ENCODE results near the gene YLPM1.

YLPM1 gene

DNA sequence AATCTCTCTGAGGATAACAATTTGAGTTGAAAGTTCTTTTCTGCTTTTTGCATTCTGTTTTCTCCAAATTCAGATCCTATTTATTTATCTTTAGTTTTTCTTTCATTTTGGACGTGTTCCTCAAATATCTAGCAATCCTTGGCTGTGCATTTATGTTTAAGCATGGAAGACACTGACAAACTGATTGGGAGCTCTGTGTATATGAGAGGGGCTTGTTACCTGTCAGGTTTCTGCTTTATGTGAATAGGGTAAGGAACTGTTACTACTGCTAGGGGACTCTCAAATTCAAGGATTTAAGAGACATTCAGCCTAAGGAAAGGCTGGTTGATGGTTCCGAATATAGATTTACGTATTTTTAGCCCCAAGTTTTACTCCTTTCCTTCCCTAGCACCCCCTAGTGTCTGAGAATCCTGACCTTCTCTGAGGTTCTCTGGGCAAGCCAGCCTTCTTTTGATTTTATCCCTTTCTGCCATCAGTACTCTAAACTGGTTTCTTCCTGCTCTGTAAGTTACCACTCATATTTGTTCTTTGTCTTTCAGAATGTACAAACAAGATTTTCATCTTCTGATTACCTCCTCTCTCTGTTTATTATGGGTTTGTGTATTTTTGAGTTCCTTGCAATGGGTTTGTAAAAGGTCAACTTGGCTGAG is 30.5 kb downstream of the YLPM1 start:
- no peak for DNase-seq

DNA sequence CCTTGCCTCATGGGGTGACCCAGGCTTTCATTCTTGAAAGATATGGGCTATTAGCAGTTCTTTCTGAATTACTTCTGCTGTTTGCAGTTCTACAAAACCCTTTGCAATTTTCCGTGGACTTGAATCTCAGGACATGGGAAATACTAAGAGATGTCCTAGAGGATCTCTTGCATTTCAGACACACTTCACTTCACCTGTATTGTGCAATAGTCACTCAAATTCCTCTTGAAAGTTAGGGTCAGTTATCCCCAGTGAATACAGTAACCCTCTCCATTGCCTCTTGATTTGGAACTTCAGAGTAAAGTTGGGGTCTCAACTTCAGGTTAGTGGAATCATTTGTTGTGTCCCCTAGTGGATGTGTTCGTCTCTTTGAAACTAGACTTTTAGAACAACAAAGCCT is 31.8 kb downstream of the YLPM1 start:
- DNase-seq: no peak

DNA sequence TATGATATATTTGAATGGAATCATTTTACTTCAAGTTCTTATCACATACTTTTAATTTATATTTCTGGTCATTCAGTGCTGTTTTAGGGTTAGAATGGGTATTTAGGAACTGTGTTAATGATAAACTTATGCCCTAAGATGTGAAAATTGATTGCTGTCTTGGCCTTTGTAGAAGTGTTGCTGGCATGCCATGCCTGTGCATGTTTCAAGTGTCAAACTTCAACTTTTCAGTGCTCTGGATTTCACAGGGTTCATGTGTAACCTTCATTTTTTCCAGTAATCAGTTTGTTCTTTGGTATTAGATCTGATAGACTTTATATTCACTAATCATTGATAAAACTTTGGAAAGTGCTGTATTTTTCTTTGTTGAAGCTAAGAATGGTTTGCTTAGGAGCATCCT is 36.6 kb downstream of the YLPM1 start:
- no peak for DNase-seq

DNA sequence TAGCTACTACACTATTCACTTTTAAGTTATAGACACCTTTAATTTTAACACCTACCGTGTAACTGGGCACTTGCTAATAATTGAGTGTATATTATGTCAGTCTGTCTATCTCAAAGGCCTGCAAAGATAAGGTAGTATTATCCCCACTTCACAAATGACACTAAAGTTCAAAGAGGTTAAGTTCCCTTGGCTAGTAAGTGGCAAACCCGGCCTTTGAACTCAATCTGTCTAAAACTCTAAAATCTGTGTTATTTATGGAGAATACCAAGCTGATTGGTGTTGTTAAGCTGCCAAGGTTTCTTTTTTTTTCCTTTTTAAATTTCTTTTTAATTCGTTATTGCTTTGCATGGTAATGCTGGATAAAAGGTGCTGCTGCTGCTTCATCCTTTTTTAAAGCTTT is 37.7 kb downstream of the YLPM1 start:
- no peak for DNase-seq

DNA sequence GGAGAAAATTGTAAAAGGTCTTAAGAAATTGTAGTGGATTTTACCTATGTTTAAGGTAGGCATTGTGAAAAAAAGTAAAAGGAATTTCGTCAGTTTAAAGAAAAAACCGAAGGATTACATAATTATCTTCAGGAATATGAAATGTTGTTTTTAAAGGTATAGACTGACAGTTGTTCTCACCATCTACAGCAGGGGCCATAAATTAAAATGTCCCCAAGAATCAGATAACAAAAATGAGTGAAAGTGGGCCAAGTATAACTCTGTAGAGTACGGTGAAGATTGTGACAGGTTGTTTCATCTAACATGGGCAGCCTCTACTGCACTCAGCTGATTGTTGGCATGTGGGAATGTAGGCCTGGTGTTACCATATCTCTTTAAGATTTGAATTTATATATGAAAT is 38.3 kb downstream of the YLPM1 start:
- DNase-seq: no peak

DNA sequence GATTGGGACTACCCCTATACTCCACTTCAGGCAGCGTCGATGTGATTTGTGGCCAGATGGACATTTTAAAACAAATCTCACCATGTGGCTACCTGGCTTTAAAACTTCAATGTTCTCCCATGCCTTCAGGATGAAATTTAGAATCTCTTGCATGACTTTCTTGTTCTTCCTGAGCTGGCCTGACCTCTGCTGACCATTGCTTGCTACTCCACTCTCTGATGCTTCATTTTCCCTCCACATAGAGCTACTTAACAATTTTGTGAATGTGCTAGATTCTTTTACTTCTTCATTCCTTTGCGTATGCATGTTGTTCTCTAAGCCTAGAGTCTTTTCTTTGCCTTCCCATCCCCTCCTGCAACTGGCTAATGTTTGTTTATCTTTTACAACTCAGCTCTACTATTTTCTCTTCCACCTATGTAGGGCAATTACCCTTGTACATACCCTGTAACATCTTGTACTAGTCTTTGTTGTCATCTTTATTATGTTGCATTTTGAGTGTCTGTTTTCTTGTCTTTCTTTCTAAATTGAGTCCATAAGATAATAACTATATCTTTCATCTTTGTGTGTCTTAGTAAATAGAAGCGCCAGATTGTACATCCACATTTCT is 41.2 kb downstream of the YLPM1 start:
- DNase-seq: no peak

DNA sequence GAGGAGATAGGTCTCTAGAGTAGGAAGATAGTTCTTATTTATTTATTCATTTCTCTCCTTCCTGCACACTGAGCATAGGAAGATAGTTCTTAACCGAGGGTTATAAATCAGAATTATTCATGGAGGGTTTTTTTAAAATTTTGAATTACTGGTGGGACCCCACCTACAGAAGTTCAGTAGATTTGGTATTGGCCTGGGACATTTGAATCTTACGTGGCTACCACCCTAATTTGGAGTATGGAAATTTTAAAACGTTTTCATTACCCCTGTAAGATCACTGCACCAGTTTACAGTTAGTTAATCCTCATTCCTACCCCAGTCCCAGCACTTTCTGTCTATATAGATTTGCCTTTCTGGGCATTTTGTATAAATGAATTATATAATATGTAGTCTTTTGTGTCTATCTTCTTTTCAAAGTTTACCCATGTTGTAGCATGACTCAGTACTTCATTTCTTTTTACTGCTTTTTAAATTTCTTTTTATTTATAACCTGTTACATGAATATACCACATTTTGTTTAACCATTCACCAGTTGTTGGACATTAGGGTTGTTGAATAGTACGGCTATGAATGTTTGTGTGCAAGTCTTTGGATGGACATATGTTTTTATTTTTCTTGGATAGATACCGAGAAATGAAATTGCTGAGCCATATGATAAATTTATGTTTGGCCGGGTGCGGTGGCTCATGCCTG is 44.9 kb downstream of the YLPM1 start:
- no peak for DNase-seq

DNA sequence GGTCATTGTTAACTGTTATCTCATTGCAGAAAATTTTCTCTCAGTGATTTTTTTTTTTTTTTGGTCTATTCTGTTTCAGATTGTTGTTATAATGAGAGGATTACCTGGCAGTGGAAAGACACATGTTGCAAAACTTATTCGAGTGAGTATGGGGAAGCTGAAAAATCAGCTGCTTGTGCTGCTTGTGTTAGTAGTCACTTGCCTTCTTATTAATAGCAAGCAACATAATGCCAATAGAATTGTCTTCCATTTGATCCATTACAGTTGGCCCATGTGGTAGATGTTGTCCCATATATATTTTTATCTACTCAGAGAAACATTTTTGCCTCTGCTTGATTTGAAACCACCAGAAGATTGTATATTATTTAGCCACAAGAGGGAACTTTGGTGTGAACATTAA is 53.0 kb downstream of the YLPM1 start:
- DNase-seq: no peak

DNA sequence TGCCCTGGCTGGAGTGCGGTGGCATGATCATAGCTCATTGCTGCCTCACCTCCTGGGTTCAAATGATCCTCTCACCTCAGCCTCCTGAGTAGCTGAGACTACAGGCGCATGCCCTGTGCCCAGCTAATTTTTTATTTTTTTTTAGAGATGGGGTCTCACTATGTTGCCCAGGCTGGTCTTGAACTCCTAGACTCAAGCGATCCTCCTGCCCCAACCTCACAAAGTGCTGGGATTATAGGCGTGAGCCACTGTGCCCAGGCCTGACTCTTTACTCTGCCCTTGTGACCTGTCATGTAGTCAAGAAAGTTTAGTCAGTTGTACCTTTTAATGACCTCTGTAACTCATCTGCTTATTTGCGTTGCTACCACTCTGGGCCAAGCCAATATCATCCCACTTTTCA is 57.2 kb downstream of the YLPM1 start:
- DNase-seq: no peak

DNA sequence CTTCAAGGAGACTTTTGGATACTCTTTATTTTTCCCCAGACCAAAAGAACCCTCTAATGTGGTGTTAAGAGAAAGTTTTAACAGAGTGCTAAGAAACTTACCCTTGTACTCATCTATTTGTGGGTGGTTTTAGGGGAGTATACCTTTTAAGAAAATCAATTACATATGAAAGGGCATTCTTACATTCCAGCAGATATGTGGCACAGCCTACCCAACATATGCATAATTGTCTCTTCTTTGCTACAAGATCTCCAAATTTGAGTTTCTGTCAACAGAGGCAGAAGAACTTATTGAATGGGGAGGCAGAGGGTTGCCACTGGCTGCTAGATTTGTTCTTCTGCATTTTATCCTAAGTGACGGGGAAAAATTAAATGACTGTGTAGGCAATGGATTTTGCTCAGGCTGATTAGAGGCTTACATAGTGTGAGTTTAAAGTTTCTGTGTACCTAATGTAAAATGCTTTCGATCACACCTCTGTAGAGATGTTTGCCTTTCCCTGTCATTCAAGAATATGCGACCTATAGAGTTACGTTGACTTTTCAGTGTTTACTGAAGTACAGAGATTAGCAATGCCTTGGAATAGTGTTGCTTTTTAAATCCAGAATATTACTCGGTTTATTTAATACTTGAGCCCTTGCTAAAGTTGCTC is 58.3 kb downstream of the YLPM1 start:
- DNase-seq: no peak

DNA sequence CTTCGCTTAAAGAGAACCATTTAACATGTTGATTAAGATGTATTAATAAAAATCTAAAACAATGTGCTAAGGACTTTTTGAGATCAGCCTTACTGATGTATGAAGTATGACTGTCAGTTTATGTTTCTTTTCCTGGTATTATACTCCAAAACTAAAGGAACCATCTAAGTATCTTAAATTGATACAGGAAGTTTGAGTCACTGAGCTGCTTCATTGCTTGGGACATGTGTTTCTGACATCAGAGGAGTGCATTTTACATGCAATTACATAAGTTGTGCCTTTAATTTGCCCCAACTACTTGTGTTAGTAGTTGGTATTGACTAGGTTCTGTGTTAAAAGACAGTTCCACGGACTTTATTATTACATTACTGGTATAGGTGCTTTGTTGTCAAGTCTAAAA is 61.9 kb downstream of the YLPM1 start:
- DNase-seq: no peak

DNA sequence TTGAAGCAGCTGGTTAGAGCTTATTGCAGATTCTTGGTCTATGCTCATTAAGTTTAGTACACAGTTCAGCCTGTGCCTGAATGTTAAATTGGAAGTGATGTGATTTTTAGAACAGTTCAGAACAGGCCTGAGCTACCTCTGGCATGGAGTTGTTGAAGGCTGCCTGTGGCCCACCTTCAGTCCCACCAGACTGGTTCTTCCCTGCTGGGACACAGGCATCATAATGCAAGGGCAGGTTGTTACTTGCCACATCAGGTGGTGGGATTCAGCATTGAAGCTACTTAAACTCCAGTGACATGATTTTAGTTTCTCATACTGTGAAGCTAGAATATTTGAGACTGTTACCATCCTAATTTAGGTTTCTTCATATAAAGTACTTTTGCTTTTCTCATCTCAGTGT is 63.5 kb downstream of the YLPM1 start:
- no peak for DNase-seq

DNA sequence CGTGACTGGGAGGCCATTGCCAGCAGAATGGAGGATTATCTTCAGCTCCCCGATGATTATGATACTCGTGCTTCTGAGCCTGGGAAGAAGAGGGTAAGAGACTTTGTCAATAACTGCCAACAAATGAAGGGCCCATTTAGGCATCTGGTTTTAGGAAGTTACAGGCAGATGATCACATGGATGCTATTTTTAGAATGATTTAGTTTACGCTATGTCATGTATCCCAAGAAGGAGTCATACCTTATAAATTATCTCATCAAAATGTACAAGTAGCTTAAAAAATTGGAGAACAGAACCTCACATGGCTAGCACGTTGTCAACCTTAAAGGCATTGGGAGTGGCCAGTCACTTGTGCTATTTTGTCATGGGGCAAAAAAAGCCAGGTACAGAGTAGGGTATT is 66.1 kb downstream of the YLPM1 start:
- DNase-seq: no peak

DNA sequence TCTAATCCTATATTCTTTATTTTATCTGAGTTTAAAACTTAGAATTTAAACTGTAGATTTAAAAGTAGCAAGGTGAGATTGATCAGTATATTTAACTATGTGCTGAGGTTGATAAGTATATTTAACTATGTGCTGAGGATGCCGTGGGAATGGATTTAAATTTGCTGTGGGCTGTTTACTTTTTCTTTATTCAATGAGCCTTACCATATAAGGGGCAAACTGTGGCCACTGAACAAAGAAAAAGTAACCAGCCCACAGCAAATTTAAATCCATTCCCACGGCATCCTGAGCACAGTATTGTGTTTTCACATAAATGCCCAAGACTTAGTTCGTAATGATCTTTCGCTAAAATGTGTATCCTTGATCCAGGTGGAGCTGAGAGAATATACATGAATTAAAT is 69.7 kb downstream of the YLPM1 start:
- DNase-seq: no peak

DNA sequence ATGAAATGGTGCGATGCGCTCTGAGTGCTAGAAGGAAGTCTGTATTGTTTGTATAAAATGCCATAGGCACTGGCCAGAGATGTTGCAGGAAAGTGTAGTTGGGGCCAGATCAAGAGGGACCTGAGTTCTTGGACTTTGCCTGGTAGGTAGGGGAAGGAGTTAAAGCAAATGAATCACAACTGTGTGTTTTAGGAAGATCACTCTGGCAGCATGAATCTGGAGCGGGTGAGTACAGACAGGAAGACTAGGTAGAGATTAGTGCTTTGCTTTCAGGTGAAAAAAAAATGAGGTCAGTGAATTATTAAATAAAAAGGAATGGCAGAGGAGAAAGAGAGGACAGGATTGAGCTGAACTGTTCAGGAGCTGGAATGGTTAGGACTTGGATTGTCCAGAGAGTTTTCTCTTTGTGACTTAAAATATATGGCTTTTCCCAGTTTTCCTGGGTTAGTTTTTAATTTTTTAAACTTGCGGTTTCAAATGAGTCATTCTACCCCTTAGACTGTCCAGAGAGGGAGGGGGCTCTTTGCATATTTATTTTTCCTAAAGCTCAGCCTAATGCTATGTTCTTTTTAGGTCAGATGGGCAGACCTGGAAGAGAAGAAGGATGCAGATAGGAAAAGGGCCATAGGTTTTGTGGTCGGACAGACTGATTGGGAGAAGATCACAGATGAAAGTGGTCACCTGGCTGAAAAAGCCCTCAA is 71.7 kb downstream of the YLPM1 start:
- DNase-seq: no peak

DNA sequence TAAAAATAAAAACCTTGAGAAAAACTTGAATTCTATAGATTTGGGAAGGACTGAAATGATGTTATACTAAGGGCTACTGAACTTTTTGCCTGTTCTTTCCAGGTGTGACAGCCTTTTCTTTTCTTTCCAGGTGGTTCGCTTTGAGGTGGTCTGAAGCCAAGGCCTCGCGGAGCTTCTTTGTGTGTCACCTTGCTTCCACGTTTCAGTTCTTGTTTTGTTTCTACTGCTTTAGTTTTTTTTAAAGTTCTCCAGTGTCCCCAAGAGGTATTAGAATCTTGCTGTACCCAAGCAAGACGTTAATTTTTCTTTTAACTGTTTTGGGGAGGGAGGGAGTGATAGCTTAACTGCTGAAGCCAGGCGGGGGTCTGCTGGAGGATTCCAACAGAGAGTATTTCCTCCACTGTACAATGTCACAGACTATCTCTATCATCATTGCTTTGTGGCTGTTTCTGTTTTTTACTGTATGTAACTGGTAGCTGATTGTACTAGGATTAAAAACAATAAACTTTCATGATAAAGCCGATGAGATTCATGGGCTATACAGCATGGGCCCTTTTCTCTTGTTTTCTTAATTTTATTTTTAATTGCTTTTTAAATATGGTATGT is 72.6 kb downstream of the YLPM1 start:
- no peak for DNase-seq

DNA sequence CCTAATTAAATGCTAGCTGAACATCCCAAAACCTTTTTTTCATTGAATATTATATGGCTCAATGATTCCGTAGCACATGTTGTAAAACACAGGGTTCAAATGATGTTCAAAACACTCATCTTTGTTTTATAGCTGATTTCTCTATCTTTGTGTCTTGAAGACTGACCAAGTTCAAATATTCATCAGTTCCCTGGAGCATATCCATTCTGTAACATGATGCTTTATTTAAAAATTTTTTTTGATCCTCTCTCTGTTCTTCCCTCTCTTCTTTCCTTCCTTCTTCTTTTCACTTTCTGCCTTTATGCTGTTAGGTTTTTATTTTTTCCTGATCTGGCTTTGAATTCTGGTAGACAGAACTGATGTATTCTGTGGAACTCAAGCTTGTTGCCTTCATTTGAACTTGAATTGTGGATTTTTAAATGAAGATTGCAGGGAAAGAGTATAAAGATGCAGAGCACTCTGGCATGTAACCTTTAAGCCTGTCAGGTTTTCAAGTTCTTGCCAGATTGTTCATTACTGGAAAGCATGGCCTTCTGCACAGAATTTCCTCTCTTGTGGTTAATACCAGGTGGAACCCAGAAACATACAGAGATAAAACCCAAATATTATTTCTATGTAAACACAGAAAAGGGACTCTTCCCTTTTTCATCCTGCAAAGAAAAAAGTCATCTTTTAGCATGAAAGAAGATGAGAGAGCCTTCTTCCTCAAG is 73.3 kb downstream of the YLPM1 start:
- no peak for DNase-seq

DNA sequence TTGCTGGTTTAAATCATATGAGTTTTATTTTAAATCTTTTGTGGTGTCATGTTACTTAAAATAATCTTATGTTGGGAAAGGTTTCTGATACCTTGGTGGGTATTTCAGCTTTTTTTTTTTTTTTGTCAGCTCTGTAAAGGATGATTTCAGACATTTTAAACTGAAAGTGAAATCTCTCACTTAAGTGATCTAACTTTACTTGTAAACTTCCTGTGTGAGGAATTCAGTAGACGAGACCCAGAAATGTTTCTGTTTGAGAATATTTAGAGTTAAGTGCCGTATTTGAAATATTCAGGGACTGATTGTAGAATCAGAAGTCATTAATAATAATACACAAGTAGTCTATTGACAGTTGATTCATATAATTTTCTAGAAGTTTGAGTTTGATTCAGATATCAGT is 75.0 kb downstream of the YLPM1 start:
- no peak for DNase-seq

DNA sequence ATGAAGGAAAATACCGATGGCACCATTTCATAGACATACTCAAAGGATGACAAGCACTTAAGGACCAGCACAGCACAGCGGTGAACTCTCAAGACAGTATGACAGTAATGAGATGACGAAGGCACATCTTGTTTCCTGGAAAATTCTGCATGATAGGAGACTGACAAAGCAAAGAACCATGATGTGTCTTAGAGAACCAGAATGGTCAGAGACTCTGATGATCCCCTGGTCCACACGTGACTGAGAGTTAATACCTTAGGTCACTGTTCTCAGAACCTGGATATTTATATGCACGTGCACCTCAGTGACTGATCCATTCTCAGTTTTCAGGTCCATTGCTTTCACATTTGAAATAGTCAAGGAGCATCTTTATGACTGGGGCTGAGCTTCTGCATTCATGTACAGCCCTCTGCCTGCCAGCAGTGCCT is 77.5 kb downstream of the YLPM1 start:
- DNase-seq: no peak

DNA sequence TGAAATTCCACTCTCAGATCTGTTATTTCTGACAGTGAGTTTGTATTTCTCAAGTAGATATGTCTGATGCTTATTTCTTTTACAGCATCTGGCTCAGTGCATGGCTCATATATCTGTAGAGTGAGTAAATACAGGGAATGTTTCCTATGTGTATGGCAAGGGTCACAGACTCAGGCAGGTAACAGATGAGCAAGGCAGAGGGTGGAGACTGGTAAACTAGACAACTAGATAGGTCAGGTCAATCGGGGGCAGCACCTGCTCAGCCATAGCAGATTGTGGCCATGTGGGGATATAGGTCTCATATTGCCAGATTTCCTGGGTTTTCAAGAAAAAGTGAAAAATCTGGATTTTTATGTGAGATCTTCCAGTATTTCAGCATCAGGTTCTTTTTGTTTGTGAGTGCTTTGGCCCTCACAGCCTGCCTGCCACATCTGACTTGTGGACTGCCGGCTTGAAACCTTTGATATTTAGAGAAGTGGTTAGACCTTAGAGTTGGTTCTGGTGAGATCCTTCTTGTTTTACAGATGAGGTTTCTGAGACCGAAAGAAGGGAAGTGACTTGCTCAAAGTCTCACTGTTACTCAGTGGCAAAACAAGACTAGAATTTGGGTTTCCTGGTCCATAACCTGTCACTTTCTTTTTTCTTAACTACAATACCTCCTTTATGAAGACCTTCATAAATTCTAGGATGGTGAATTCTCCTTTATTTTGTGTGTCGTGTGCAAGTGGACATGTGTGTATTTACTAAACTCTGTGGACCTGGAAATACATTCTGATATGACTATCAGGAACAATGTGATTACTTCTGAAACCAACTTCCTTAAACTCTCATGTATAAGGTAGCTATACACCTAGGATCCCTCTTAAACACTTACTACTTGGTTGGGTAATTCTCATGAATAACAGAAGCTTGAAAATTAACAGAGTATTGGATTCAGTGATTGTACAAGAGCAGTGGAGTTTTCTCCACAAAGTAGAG is 78.4 kb downstream of the YLPM1 start:
- DNase-seq: no peak

DNA sequence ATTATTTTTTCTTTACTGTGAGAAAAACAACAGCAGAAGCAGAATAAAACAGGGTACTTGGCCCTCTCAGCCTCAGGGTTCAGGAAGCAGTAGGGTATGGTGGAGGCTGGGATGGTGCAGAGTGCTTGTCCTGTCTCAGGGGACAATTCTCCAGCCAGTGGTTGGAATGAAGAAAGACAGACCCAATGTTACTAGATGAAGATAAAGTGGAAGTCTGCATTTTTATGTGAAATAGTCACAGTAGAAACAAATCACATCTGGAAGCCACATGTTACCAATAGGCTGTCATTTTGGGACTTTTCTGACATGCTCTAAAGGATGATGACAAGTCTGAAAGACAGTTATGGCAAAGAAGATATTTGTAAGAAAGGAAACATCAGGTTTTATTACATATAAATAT is 80.5 kb downstream of the YLPM1 start:
- DNase-seq: no peak

Data from NCI-H1048 (cell line).